ENCODE results near the gene ACTG1. TPM values are rescaled to one million over a fixed set of nuclear protein-coding genes. Genes with fewer than 3 reads are reported as not detected.

Gene ACTG1
- polyA plus RNA-seq, 4 donors, result 2,973 to 3,218 (median 3,183) TPM

GRCh38 chr17:81518785-81519283 is 6.2 kb upstream of the ACTG1 start:
- no peak for DNase-seq (ENCODE audit: low read depth in 4 of 4, low spot score in 3 of 4)

- DNase-seq (ENCODE audit: low read depth in 4 of 4, low spot score in 3 of 4), result no peak
Observed at GRCh38 chr17:81518113-81518784, 5.7 kb upstream of the ACTG1 start.

- DNase-seq (ENCODE audit: low read depth in 4 of 4, low spot score in 3 of 4), result no peak
Observed at GRCh38 chr17:81517339-81518112, 4.9 kb upstream of the ACTG1 start.

- DNase-seq (ENCODE audit: low read depth in 4 of 4, low spot score in 3 of 4), result no peak
Observed at GRCh38 chr17:81517009-81517338, 4.4 kb upstream of the ACTG1 start.

- no peak for DNase-seq (ENCODE audit: low read depth in 4 of 4, low spot score in 3 of 4)
Observed at GRCh38 chr17:81516439-81516838, 3.8 kb upstream of the ACTG1 start.

GRCh38 chr17:81515530-81516041 is 3.0 kb upstream of the ACTG1 start:
- DNase-seq (ENCODE audit: low read depth in 4 of 4, low spot score in 3 of 4), result no peak

GRCh38 chr17:81514739-81515529 is 2.3 kb upstream of the ACTG1 start:
- DNase-seq (ENCODE audit: low read depth in 4 of 4, low spot score in 3 of 4), result no peak

GRCh38 chr17:81514489-81514738 is 1.8 kb upstream of the ACTG1 start:
- no peak for DNase-seq (ENCODE audit: low read depth in 4 of 4, low spot score in 3 of 4)

- DNase-seq (ENCODE audit: low read depth in 4 of 4, low spot score in 3 of 4), result no peak
Observed at GRCh38 chr17:81513753-81514488, 1.3 kb upstream of the ACTG1 start.

GRCh38 chr17:81513372-81513752 is 763 bp upstream of the ACTG1 start:
- DNase-seq (ENCODE audit: low read depth in 4 of 4, low spot score in 3 of 4), result no peak

- no peak for DNase-seq (ENCODE audit: low read depth in 4 of 4, low spot score in 3 of 4)
Observed at GRCh38 chr17:81511804-81512561, 616 bp downstream of the ACTG1 start.

GRCh38 chr17:81511554-81511803 is 1.1 kb downstream of the ACTG1 start:
- no peak for DNase-seq (ENCODE audit: low read depth in 4 of 4, low spot score in 3 of 4)

GRCh38 chr17:81510785-81511553 is 1.6 kb downstream of the ACTG1 start:
- no peak for DNase-seq (ENCODE audit: low read depth in 4 of 4, low spot score in 3 of 4)

GRCh38 chr17:81509972-81510784 is 2.4 kb downstream of the ACTG1 start:
- no peak for DNase-seq (ENCODE audit: low read depth in 4 of 4, low spot score in 3 of 4)

GRCh38 chr17:81509207-81509971 is 3.2 kb downstream of the ACTG1 start:
- no peak for DNase-seq (ENCODE audit: low read depth in 4 of 4, low spot score in 3 of 4)

GRCh38 chr17:81508639-81509206 is 3.9 kb downstream of the ACTG1 start:
- no peak for DNase-seq (ENCODE audit: low read depth in 4 of 4, low spot score in 3 of 4)

- no peak for DNase-seq (ENCODE audit: low read depth in 4 of 4, low spot score in 3 of 4)
Observed at GRCh38 chr17:81503619-81504018, 9.0 kb downstream of the ACTG1 start.

Measured in left renal pelvis (tissue), 4 donors.